NCI-H2196 treated with DMSO at 0.1 percent for 48 hours (cell line): ENCODE data around the gene BCAT1.
"Not testable (repeated sequence)": the region's sequence is repeated elsewhere in the genome, so short reads cannot be mapped to it uniquely, and the experiment has no call there.

ENCODE experiments used
- DNase-seq: peaks from one replicate; lab custom pipeline; 2025; ENCODE audit not compliant: unreplicated experiment; lab: John Stamatoyannopoulos, UW

Gene BCAT1

DNA sequence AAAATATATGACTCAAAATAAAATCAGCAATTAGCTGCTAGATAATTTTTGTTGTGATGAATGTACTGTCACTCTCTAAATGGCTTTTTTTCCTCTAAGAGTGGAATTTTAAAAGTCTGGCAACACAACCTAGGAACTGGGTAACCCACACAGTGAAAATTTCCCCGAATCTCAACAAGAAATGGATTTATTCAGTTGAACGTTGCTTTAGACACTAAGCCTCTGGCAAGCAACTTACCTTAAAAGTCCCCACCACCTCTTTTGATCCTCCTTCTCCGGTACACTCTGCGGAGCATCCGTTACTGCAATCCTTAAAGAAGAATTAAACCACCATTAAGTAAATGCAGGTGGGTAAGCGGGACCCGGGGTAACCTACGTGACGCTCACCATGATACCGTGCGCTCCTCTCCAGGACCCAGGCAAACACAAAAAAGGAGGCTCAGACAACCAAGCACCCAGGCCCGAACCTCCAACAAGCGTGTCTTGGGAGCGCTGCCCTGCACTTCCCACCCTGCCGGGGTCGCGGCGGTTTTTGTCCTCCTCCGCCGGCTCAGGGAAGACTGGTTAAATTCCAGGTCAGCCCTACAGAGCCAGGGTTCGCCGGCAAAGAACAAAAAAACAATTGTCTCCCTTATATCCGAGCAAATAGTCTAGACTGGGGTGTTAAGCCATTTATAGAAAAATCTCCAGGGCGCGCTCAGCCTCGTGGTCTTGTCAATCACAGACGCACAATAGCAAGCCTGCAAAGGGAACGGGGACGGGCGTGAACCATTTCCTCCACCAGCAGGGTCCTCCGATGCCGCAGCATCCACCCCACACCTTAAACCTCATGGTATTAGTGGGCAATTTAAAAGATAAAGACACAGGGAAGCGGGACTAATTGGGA is 47.1 kb downstream of the BCAT1 start:
- DNase-seq = no peak

DNA sequence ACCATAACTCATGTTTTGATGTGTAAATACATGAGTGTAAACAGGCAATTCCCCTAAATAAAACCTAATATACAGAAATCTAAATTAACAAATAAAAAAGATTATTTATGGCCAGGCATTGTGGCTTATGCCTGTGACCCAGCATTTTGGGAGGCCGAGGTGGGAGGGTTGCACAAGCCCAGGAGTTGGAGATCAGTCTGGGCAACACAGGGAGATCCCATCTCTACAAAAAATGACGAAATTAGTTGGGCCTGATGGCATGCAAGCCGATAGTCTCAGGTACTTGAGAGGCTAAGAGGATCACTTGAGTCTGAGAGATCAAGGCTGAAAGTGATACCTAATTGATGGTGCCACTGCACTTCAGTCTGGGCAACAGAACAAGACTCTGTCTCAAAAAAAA is 48.7 kb downstream of the BCAT1 start:
- no peak for DNase-seq

DNA sequence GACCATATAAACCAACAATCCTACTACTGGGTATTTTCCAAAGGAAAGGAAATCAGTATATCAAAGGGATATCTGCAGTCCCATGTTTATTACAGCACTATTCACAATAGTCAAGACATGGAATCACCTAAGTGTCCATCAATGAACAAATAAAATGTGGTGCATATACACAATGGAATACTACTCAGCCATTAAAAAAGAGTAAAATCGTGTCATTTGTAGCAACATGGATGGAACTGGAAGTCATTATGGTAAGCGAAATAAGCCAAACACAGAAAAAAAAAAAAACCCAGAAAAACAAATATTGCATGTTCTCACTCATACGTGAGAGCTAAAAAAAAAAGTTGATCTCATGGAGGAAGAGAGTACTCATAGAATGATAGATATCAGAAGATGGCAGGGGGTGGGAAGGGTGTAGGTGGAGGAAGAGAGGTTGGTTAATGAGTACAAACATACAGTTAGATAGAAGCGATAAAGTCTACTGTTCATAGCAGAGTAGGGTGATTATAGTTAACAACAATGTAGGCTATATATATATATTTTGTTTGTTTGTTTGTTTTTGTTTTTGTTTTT is 49.3 kb downstream of the BCAT1 start:
- DNase-seq = no peak

DNA sequence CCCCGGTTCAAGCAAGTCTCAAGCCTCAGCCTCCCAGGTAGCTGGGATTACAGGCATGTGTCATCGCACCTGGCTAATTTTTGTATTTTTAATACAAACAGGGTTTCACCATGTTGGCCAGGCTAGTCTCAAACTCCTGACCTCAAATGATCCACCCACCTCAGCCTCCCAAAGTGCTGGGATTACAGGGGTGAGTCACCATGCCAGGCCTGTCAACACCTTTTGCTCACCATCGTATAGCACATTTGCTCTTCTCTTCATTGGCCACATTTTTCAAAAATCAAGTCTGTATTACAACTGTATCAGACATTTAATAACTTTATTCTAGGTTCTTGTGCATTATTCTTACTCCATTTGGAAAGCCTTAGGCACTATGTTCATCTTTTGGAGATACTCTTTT is 50.3 kb downstream of the BCAT1 start:
- no peak for DNase-seq

DNA sequence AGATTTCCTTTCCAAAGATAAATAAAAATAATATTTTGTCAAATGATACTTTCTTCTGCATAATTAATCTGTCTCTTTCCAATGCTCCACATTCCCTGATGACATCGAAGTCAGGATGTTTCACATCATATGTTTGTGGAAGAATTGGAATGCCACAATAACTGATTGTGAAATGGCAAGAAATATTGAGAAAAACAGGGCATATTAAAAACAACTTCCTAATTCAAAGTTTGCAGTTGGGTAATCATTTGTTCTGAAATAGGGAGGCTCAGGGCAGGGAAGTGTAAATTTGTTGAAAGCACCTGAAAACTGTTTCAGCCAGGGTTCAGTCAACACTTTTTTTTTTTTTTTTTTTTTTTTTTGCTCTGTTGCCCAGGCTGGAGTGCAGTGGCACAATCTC is 50.7 kb downstream of the BCAT1 start:
- DNase-seq = no peak

DNA sequence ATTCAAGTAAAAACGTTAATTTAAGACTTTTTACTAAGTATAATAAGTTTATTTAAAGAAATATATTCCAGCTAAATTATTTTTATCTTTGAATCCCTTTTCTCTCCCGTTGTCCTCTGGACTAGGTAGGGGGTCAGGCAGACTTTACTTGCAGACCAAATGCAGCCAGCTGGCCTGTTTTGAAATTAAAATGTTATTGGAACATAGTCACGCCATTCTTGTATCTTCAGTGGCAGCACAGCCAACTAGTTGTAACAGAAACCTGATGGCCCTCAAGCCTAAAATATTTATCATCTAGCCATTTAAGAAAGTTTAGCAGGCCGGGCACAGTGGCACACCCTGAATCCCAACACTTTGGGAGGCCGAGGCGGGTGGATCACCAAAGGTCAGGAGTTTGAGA is 52.7 kb downstream of the BCAT1 start:
- DNase-seq = no peak

DNA sequence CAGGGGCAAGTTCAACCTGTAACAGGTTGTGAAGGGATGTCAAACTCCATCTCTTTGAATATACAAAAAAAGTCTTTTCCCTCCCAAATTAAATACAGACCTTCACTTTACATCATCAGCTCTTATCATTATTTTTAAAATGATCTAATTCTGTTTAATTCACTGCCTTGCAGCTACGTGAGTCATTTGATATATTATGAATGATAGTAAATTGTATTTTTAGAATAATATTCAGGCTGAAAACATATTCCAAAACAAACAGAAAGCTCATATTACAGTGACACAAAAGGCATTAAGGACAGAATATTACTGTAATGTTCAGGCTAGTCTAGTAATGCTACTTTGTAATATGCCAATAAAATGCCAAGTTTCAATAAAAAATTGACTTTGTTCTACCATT is 53.3 kb downstream of the BCAT1 start:
- no peak for DNase-seq

DNA sequence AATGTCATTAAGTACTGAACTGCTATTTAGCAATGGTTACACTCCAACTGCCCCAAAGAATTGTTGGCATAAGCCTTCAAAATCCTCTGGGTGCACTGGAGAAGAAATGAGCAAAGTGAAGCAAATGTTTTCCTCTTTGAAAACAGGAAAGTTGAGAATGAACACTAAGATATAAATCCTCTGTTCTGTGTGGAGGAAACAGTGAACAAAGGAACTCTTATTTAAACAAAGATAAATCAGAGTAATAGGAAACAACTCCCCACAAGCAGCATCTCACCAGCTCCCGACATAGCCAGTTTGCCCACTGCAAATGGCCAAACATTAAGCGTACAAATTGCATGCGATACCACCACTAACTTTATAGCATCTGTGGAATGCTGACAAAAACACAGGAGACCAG is 54.0 kb downstream of the BCAT1 start:
- DNase-seq = no peak

- no peak for DNase-seq
Measured at GRCh38 chr12:24890048-24890803, 58.7 kb downstream of the BCAT1 start.

DNA sequence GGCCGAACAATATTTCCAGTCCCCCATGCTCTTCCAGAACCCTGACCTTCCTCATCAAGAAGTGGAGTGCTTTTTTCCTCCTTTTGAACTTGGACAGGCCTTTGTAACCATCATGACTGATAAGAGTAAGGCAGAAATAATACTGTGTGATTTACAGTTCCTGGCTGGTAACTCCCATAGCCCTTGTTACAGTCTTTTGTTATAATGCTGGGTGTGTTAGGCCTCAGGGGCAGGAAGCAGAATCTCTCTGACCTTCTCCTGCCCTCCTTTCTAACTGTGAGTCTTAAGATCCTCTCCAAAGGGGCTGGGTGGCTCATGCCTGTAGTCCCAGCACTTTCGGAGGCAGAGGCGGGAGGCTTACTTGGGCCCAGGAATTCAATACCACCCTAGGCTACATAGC is 59.5 kb downstream of the BCAT1 start:
- no peak for DNase-seq

DNA sequence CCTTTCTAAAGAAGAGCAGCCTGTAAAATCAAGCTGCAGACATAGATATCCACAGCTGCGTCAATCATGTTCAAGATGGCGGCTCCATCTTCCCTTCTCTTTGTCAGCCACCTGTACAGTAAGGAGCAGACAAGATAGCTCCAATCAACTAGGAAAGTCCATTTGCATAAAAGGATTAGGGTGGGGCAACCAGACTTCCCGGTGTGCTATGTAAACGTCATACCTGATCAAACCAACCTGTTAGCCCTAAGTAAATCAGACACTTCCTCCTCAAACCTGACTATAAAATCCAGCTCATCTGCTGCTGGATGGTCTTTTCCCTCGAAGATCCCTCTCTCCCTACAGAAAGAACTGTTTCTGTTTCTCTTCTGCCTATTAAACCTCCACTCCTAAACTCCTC is 60.1 kb downstream of the BCAT1 start:
- DNase-seq = no peak

GRCh38 chr12:24884911-24885310 is 64.0 kb downstream of the BCAT1 start:
- DNase-seq = no peak

DNA sequence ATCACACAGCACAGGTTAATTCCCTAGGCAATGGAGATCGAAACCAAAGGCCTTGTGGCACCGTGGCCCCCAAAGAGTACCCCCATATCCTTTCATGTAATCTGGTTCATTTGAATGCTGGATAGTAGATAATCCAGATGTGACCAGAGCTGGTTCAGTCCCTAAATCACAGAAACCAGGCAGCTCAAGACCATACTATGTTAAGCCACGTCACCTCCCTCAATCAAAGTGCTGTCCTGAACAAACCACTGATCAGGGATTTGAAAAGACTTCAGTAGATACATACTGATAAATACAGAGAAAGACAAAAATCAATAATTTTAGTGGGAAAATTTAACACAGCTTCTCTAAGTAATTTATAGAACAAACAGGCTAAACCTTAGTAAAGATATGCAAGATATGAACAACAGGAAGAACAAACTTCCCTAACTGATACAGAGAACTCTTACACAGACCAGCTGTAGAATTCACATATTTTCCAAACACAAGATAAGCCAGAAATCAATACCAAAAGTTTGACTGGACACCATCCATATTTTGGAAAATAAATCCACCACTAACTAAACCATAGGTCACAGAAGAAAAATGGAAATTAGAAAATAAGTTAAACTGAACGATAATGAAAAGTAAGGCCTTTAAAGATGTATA is 67.1 kb downstream of the BCAT1 start:
- no peak for DNase-seq

DNA sequence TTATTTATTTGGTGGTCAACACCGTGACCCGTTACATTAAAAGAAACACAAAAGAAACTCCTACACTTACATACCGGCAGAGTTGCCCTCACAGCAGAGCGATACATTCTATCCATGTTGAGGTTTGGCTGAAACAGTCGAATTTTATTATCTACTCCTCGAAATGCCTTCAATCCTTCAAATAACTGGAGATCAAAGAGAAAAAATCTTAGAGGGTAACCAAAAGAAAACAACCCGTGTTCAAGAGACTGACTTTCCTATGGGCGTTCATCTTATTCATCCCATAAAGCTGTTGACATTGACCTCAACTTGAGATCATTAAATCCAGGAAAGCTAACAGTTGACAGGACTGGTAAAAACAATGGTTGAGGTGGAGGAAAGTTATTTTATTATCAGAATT is 67.7 kb downstream of the BCAT1 start:
- DNase-seq = no peak

DNA sequence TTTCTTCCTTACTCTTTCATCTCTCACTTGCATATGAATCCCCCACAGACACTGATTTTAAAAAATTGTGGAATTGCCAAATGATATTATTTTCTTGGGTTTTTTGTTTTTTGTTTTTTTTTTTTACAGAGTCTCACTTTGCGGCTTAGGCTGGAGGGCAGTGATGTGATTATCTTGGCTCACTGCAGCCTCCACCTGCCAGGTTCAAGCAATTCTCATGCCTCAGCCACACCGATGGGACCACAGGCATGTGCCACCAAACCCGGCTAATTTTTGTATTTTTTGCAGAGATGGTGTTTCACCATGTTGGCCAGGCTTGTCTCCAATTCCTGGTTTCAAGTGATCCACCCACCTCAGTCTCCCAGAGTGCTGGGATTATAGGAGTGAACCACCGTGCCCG is 68.2 kb downstream of the BCAT1 start:
- DNase-seq = no peak

DNA sequence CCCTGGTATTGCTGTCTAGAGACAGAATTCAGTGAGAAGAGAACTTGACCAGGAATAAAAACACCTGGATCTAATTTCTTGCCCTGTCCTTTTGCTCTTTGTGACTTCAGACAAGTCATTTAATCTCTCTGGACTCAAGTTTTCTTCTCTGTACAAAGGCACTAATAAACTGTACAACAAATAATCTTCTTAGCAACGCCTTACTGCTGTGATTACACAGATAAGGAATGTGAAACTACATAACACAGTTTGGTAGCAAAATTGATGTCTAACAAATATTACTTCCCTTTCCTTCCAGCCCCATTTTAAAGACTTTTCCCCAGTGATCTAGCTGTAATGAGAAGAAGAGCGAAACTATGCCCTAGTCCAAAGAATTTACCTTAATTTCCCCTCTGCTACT is 69.3 kb downstream of the BCAT1 start:
- DNase-seq = no peak

DNA sequence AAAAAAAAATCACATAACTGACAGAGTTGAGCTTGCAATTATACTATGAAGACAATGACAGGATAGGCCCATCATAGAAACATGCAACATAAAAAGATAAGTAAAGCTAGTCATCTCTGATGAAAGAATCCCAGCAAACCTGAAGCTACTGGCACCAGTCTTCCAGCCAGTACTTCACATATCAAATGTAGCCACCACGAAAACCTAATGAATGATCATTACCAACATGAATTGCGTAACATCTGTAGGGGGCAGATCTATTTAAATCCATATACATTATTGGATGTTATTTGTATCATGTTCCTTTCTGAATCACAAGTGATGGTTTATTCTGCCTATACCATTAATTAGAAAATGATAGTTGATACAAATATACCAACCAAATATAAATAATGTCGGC is 73.9 kb downstream of the BCAT1 start:
- DNase-seq = no peak

- DNase-seq = no peak
Measured at GRCh38 chr12:24872211-24872610, 76.7 kb downstream of the BCAT1 start.

DNA sequence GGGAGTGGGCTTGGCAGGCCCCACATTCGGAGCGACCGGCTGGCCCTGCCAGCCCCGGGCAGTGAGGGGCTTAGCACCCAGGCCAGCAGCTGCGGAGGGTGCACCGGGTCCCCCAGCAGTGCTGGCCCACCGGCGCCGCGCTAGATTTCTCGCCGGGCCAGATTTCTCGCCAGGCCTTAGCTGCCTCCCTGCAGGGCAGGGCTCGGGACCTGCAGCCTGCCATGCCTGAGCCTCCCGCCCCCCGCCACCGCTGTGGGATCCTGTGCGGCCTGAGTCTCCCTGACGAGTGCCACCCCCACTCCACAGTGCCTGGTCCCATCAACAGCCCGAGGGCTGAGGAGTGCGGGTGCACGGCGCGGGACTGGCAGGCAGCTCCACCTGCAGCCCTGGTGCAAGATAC is 82.8 kb downstream of the BCAT1 start:
- DNase-seq = not testable (repeated sequence)

- no peak for DNase-seq
Measured at GRCh38 chr12:24864796-24865125, 84.1 kb downstream of the BCAT1 start.

GRCh38 chr12:24861766-24862540 is 86.9 kb downstream of the BCAT1 start:
- DNase-seq = no peak
